Measurements from ENCODE around the gene DIDO1.

- TF ChIP-seq CTCF (IDR thresholded peaks at IDR 0.05; ENCODE audit: low read length) (no peak), EZH2 (optimal IDR thresholded peaks at IDR 0.05; ENCODE audit: low read depth, low read length) (no peak), EZH2phosphoT487 (IDR thresholded peaks at IDR 0.05; ENCODE audit: low read length) (no peak)
Measured at GRCh38 chr20:62961799-62962198, 35.5 kb upstream of the DIDO1 start.
